Measurements from ENCODE around the gene IL12RB2. TPM values are rescaled to one million over a fixed set of nuclear protein-coding genes. Genes with fewer than 3 reads are reported as not detected.
"Not testable (repeated sequence)": the region's sequence is repeated elsewhere in the genome, so short reads cannot be mapped to it uniquely, and the experiment has no call there.

IL12RB2 gene

DNA sequence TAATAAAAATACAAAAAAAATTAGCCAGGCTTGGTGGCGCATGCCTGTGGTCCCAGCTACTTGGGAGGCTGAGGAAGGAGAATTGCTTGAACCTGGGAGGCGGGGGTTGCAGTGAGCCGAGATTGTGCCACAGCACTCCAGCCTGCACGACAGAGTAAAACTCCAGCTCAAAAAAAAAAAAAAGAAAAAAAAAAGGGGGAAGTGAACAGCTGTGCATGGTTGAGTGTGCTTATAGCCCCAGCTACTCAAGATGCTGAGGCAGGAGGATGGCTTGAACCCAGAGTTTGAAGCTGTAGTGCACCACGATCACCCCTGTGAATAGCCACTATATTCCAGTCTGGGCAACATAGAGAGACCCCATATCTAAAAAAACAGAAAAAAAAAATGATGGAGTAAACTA is 138.3 kb downstream of the IL12RB2 start:
- not testable (repeated sequence) for H3K36me3 ChIP-seq (ENCODE audit: control insufficient read depth in 1 of 2, insufficient read depth in 2 of 2, low read depth in 1 of 2, low read length in 2 of 2); H3K4me2 ChIP-seq (ENCODE audit: low read length, poor library complexity, severe bottlenecking); H3K79me1 ChIP-seq (replicated peaks; ENCODE audit: low read length, poor library complexity, severe bottlenecking); H3K27ac ChIP-seq (ENCODE audit: low read length, poor library complexity, severe bottlenecking); H2BK5ac ChIP-seq (ENCODE audit: low read depth, low read length, poor library complexity, severe bottlenecking); H4K91ac ChIP-seq (ENCODE audit: low read length); H2AFZ ChIP-seq (ENCODE audit: low read depth, low read length); H3K14ac ChIP-seq (ENCODE audit: low read length in 2 of 2); DNase-seq; H2BK120ac ChIP-seq (ENCODE audit: low read depth, low read length); H2BK15ac ChIP-seq (ENCODE audit: low read depth, poor library complexity, severe bottlenecking); H3K9ac ChIP-seq (ENCODE audit: low read length); H3K9me3 ChIP-seq (ENCODE audit: control insufficient read depth, low read length); H4K8ac ChIP-seq (ENCODE audit: low read length); H3K23ac ChIP-seq (ENCODE audit: low read length in 2 of 2); H3K27me3 ChIP-seq (ENCODE audit: control insufficient read depth in 1 of 2, insufficient read depth in 1 of 2, low read length in 2 of 2); H2BK12ac ChIP-seq (ENCODE audit: low read length in 2 of 2); H3K4me3 ChIP-seq (ENCODE audit: insufficient read depth in 1 of 2, low read depth in 1 of 2, low read length in 2 of 2); H3K4me1 ChIP-seq (ENCODE audit: control insufficient read depth, insufficient read depth, low read depth, low read length); H3K18ac ChIP-seq (ENCODE audit: low read depth in 1 of 2, low read length in 2 of 2); H2AK5ac ChIP-seq (ENCODE audit: low read length, severe bottlenecking); H3K4ac ChIP-seq (ENCODE audit: low read depth in 1 of 2, low read length in 2 of 2)
- 88% methylated on average over 3 of the region's 5 CpGs for WGBS

Small RNAs within 50 kb of the gene (small RNA-seq; reads per million reads assigned to genes)
- gene RNU4ATAC4P (ENCODE audit: low read depth) (not detected), gene RNU6-387P (ENCODE audit: low read depth) (1.2 reads per million)

All from mesenchymal stem cell (in vitro differentiated cells and primary cell).